Ishikawa (cell line): ENCODE measurements around the gene GGT1.

ENCODE experiments used
- CEBPB ChIP-seq: IDR thresholded peaks from 2 replicates; pipeline ENCODE4 v1.6.1; 2012
- MAX ChIP-seq: IDR thresholded peaks from 2 replicates; pipeline ENCODE4 v1.6.1; 2012
- RAD21 ChIP-seq: IDR thresholded peaks from 2 replicates; pipeline ENCODE4 v1.6.1; 2012; ENCODE audit warnings: low read depth

GRCh38 chr22:24554313-24555164 lies 48.5 kb upstream of the GGT1 start, which contains the start of gene GUCD1:
- TF ChIP-seq RAD21 (no peak), MAX (peak; percentile 41; the same call in 1 of the 2 replicates), CEBPB (no peak)
